Measurements from ENCODE around the gene TMOD2.

The TMOD2 gene

DNA sequence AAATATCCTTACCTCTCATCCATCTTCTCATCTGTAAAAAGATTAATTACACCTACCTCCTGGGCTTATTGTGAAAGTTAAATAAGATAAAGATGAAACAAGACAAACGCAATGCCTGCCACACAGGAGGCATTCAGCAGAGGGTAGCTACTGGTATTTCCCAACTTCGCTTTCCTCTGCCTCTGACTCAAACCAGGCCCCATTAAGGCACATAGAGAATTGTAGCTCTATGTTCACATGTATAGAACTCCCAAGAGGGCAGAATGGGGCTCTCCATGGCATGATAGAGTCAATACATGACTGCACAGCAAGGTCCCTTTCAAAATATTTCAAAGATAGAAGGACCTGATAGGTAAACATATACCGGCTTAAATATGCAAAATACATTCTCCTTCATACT lies 15.3 kb upstream of the TMOD2 start:
- no peak for DNase-seq

- DNase-seq: peak in 1 of 2 experiments; percentile 21
Observed at GRCh38 chr15:51736751-51737521, 14.5 kb upstream of the TMOD2 start.

DNA sequence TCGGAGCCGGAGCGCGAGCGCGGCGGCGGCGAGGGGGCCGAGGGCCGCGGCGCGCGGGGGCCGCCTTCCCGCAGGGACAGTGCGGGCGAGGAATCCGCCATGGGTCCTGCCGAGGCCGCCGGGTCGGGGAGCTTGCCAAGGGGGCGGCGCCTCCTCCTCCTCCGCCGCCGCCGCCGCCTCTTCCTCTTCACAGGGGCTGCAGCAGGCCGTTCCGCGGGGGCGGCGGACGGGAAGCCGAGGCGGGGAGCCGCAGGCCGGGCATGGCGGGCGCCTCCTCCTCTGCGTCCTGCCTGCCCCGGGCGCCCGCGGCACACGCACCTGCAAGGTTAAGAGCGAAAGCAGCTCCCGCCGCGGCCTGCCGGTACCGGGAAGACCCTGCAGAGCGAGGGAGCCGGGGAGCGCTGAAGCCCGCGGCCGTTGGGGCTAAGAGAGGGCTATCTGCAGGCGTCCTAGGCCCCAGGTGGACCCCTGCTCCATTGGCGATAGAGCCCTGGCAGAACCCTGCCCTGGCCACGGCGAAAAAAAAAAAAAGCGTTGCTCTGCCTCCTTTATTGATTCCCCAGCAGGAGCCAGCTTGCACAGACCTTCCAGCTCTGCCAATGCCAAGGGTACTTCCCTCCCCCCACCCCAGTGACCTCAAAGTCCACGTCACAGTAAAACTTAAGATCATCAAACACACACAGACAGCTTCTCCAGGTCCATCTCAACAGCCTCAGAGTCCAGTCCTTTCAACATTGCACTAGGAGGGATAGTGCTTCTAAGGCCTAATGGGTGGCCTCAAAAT lies 13.7 kb upstream of the TMOD2 start, which contains the start of gene LYSMD2:
TSS of gene LYSMD2 (minus strand) at position 134 of the 784 bp plus-strand sequence. CDS start at position 101, 33 bp downstream.
- DNase-seq: peak in 1 of 2 experiments; percentile 47

DNA sequence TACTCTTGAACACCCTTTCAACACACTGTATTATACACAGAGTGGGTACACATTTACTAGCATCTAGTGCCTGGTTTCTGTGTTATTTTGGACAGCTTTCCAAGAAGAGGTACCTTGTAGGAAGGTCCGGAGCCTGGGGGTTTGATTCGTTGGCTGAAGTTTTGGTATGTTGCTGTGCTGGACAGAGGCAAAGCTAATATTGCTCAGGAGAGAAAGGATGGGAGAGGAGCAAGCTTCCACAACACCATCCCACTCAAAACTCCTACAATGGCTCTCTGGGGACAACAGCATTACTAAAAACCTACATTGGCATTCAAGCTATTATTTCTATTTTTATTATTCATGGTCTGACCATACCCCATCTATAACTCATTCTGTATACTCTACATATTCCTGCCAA lies 12.8 kb upstream of the TMOD2 start:
- DNase-seq: no peak

DNA sequence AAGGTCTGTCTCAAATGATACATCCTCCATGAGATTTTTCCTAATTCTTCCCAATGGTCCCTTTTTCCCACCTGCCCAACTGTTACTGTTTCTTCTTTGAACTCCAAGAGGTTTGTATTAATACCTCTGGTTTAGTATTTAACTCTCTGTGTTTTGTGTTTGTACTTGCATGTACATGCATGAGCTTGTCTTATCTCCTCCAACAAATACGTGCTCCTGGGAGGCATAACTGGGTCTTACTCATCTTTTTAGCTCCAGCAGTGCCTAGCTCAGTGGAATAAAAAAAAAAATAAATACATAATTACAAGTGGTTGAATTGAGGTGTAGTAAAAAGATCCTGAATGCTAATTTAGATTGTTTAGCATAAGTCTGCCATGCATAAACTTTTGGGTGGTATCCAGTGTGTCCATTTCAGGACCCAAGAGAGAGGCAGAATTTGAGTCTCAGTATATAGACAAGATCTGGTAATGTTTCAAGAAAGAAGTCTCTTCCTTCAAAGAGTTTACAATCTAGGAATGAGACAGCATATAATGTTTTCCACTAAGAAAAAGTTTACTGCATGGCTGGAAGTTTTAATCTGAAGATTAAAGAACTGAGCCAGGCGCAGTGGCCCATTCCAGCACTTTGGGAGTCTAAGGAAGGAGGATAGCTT lies 12.2 kb upstream of the TMOD2 start:
- DNase-seq: no peak

DNA sequence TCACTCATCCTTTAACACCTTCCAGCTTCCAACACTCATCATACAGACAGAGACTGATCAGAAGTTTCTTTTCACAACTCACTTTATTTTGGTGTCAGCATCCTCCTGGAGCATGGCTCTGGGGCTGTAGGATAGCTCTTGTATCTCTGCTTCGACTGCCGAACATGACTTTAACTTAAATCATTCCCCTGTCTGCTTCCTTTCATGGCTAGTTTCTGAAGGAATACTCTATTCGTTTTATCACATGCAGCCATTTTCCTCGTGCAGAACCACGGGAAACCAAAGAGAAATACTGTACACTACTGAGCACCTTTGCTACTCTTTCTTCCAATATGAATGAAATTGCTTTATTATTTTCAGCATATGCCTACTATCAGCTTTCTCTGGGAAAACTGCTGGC lies 2.1 kb upstream of the TMOD2 start:
- DNase-seq: no peak

GRCh38 chr15:51750186-51750585 lies 1.2 kb upstream of the TMOD2 start:
- no peak for DNase-seq

DNA sequence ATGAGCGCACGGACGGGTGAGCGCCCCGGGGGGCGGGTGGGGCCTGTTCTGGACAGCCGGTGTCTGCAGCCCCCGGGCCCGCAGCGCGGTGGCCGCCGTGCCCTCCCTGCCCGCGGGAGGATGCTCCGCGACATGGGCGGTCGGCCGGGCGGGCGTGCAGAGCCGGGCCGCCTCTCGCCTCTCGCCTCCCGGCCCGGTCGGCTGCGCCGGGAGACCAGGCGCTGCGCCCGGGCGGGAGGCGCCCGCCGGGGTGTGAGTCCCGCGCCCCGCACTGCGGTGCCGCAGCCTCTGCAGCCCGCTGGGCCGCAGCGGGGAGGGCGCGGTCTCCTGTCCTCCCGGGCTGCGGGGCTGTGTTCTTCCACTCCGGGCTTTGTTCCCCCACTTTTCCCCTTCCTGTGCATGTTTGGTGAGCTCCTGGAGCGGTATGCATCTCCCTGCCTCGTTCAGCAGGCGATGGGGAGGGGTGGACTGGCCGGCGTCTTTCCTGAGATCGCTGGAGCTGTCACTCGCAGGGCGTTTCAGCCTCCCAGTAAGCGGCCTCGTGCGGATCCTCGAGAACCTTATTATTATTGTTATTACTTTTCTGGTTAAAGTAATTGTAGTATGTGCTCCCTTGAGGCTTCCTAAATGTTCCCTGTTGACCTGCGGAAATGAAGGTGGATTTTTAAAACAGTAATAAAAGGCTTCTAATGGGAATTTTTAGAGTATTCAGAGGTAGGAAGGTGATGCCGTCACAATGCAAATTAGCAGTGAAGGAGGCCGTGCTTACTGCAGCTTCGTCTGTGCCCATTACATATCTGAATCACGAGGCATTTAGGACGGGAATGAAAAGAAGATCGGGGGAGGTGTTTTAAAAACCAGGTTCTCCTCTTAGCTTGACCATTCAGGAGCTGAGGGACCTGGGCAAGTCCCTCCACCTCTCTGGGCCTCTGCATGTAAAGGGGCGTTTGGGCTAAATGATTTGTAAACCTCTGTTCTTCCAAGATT lies 593 bp downstream of the TMOD2 start:
- no peak for DNase-seq

GRCh38 chr15:51752888-51753287 lies 1.5 kb downstream of the TMOD2 start:
- DNase-seq: no peak

- no peak for DNase-seq
Observed at GRCh38 chr15:51754267-51754666, 2.9 kb downstream of the TMOD2 start.

- no peak for DNase-seq
Observed at GRCh38 chr15:51755790-51756189, 4.4 kb downstream of the TMOD2 start.

DNA sequence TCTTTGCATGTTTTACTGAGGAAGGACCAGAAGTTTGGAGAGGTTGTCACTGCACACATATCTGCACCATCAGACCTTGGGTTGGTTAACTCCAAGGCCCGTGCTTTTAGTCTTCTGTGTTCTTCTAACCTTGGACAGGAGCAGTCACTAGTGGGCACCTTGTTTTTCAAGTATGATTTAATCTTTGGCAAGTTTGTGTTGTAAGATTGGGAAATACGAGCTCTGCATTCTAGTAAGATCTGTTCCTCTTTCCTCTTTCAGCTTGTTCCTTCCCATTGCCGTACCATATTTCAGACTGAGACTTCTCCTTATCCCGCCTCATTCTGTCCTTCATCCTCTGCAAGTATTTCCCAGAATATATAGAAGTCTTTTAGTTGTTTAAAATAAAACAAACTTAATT lies 5.1 kb downstream of the TMOD2 start:
- no peak for DNase-seq

DNA sequence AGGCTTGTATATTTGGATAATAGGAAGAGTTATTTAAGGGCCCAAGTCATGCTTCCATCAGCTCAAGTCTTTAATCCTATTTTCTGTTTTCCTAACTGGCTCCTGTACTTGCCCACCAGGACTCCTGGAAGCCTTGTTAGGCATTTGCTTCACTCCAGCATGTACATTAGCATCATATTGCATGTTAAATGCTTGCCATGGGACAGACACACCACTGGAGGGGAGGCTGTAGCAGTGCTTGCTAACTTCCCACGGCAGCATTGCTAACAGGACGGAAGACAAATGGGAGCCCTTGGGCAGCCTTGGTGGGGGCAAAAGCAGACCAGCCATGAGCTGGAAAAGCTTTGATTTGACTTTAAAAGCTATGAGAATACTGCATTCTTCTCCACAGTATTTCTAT lies 6.1 kb downstream of the TMOD2 start:
- DNase-seq: no peak

DNA sequence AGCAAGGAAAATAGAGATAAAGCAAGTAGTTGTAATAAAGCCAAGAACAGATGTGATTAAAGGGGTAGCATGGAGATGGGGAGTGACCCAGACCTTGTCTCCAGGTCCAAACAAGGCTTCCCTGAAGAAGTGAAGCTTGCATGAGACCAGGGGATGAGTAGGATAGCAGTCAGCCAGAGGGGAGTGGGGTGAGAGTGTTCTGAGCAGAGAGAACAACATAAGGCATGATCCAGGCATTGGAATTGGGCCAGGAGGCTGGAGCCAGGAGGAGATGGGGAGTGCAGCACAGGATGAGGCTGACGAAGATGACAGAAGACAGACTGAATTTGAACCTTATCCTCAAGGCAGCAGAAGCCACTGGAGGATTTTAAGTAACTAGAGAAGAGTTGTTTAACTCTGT lies 7.2 kb downstream of the TMOD2 start:
- no peak for DNase-seq

DNA sequence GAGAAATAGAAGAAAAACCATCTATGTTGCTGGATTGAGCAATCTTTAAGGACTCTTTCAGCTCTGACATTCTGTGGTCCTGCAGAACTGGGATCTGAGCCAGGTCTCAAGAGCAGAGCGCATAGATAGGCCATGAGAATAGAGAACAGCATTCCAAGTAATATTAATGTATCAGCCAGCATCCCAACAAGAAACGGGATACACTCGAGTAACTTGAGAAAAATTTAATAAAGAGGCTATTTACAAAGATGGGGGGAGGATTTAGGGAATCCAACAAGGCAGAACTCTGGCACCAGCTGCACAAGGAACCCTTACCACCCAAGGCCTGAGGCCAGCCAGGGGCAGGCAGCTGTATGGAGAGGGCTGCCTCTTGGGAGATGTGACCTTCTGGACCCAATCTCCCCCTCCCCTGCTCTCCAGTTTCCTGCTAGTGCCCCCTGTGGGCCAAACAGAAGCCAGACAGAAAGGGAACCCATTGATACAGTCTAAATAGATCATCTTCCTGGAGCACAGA lies 8.2 kb downstream of the TMOD2 start:
- no peak for DNase-seq

DNA sequence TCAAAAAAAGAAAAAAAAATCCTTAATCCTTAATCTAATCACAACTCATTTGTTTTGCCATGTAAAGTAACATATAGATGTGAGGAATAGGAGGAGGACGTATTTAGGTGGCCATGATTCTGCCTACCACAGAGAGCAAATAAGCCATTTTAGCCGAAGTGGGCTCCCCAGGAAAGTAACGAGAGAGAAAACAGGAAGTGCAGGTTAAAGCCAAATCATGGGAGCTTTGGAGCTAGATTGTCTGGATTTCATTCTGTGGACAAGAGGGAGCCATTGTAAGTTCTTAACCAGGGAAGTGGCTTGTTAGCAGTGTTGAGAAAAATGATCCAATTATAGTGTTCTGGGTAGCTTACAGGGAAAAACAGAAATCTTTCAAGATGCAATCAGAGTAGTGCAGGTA lies 9.4 kb downstream of the TMOD2 start:
- DNase-seq: no peak

DNA sequence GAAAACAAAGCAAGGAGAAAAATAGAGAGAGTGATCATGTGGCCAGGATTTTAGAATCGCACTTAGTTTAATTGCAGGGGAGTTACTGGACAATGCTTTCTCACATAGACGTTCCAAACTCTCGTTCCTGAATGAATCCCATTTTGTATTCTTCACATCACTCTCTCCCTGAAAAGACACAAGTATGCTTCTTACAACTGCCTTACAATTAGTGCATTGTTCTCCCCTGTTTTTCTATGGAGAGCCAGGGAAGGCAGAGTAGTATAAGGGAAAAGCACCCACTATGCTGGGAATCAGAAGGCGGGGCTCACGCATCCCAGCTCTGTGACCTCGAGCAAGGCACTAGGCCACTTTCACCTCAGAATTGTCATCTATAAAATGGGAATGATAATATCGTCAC lies 14.4 kb downstream of the TMOD2 start:
- DNase-seq: no peak

DNA sequence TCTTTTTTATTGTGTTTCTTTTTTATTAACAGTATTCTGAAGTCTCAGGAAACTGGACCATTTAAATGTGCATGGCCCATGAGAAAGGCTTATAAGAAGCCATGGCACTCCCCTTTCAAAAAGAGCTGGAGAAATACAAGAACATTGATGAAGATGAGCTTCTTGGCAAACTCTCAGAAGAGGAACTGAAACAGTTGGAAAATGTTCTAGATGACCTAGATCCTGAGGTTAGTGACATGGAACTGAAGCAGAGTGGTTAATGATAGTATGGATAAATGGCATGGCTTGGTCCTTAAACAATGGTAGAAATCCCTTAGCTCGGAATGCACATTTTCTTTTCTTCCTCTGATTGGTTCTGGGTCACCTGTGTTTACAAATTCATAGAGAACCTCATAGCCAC lies 14.9 kb downstream of the TMOD2 start:
- no peak for DNase-seq

- no peak for DNase-seq
Observed at GRCh38 chr15:51768018-51768417, 16.6 kb downstream of the TMOD2 start.

GRCh38 chr15:51770902-51771301 lies 19.5 kb downstream of the TMOD2 start:
- DNase-seq: no peak

- no peak for DNase-seq
Observed at GRCh38 chr15:51771773-51772172, 20.4 kb downstream of the TMOD2 start.

DNA sequence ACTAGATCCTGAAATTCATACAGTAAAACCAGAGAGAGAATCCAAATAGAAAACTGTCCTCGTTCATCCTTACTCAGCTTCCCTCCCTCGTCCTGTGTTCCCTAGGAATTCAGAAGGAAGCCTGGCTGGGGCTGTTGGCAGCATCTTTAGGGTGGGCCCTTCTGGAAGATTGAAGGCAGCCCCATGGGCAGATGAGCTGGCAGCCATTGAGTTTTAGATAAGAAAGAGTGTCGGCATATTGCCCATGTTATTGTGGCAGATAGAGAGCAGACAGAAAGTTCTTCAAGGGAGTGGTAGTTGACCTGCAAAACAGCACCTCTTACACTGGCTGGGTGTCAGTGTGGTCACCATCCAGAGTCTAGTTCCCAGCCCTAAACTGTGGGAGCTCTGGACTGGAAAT lies 23.5 kb downstream of the TMOD2 start:
- DNase-seq: no peak

Data from SW 1271 (cell line).